GM21786 (cell line): ENCODE data around the gene ADAM10.
"Not testable (repeated sequence)": the region's sequence is repeated elsewhere in the genome, so short reads cannot be mapped to it uniquely, and the experiment has no call there.

Experiments used
- ATAC-seq: cut with Tn5 transposase; IDR thresholded peaks from one replicate; pipeline ENCODE4 v1.9.1; 2021; ENCODE audit not compliant: unreplicated experiment

The ADAM10 gene, protein sequence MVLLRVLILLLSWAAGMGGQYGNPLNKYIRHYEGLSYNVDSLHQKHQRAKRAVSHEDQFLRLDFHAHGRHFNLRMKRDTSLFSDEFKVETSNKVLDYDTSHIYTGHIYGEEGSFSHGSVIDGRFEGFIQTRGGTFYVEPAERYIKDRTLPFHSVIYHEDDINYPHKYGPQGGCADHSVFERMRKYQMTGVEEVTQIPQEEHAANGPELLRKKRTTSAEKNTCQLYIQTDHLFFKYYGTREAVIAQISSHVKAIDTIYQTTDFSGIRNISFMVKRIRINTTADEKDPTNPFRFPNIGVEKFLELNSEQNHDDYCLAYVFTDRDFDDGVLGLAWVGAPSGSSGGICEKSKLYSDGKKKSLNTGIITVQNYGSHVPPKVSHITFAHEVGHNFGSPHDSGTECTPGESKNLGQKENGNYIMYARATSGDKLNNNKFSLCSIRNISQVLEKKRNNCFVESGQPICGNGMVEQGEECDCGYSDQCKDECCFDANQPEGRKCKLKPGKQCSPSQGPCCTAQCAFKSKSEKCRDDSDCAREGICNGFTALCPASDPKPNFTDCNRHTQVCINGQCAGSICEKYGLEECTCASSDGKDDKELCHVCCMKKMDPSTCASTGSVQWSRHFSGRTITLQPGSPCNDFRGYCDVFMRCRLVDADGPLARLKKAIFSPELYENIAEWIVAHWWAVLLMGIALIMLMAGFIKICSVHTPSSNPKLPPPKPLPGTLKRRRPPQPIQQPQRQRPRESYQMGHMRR

DNA sequence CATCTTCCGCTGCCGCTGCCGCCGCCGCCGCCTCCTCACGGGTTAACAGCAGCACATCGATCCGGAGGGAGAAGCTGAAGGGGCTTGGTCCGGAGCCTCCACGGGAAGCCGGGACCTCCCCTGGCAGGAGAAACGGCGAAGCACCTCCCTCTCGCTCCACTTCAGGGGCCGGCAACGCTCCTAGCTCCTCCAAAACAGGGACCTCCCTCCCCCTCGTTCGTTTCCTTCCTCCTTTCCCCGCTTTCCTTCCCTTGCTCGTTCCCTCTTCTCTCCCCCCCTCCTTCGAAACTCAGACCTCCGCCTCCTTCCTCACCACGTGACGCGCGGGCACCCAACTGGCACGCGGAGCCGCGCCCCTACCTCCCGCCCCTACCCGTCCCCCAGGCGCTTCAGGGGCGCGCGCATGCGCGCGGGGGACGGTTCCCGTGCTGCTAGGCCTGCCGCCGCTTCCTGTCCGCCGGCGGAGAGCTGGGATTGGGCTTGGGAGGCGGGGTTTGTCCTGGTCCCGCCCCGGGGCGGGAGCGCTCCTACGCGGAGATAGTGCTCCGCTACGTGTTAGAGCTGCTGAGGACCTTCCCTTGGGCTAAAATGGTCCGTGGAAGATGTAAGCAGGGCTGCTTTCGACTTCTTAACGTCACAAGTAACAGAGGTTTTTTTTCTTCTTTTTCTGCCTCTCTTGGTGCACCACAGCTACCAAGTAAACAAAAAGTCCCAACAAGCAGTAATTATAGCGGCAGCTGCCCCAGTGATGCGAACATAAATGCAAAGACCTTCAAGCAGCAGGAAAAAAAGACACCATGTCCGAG lies at the start of gene ADAM10:
Gene ADAM10 (minus strand): TSS at position 176 of the 806 bp plus-strand sequence. CDS start 173 bp downstream, at position 3.
- ATAC-seq: peak; percentile 84

- no peak for ATAC-seq
Measured at GRCh38 chr15:58797505-58797904, 48.0 kb upstream of the ADAM10 start.

- ATAC-seq: no peak
Measured at GRCh38 chr15:58795825-58796224, 46.3 kb upstream of the ADAM10 start.

GRCh38 chr15:58793862-58794261 lies 44.4 kb upstream of the ADAM10 start:
- ATAC-seq: no peak

GRCh38 chr15:58788056-58788710 lies 38.7 kb upstream of the ADAM10 start:
- no peak for ATAC-seq

- ATAC-seq: no peak
Measured at GRCh38 chr15:58785355-58785754, 35.8 kb upstream of the ADAM10 start.

DNA sequence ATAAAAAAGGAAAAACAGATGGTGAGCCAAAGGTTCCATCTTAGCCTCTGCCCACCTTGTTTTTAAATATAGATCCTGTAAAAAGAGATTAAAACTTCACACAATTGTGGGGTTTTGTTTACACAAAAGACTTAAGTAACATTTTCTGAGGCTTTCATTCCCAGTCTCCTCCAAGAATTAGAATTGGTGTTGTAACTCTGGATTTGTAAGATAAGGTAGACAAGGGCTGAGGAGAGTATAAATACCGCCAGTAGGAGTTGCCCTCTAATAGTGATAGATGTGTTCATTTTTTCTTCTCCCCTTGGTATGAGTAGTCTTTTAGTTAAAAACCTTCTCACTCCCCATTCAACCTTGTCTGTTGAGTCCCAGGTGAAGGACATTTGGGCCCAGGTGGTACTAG lies 30.0 kb upstream of the ADAM10 start:
- no peak for ATAC-seq

GRCh38 chr15:58777107-58777506 lies 27.6 kb upstream of the ADAM10 start:
- ATAC-seq: no peak

DNA sequence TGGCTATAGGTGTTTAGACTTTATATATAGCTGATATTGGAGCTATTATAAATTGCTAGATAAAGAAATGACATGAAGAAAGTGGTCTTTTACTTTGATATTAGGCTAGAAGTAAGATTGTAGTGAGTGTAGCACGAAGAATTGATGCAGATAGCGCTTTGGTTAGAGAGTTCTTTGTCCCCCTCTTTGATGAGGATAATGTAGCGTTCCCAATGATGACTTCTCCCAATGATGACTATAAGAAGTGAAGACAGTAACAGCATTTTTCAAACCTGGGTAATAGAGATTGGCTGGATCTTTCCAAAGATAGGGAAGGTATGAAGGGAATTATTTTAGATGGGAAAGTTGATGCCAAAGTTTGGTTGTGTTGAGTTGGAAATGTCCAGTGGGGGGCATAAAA lies 25.9 kb upstream of the ADAM10 start:
- ATAC-seq: no peak

GRCh38 chr15:58773024-58773423 lies 23.5 kb upstream of the ADAM10 start:
- no peak for ATAC-seq

GRCh38 chr15:58771621-58772250 lies 22.2 kb upstream of the ADAM10 start:
- peak; percentile 1 for ATAC-seq

DNA sequence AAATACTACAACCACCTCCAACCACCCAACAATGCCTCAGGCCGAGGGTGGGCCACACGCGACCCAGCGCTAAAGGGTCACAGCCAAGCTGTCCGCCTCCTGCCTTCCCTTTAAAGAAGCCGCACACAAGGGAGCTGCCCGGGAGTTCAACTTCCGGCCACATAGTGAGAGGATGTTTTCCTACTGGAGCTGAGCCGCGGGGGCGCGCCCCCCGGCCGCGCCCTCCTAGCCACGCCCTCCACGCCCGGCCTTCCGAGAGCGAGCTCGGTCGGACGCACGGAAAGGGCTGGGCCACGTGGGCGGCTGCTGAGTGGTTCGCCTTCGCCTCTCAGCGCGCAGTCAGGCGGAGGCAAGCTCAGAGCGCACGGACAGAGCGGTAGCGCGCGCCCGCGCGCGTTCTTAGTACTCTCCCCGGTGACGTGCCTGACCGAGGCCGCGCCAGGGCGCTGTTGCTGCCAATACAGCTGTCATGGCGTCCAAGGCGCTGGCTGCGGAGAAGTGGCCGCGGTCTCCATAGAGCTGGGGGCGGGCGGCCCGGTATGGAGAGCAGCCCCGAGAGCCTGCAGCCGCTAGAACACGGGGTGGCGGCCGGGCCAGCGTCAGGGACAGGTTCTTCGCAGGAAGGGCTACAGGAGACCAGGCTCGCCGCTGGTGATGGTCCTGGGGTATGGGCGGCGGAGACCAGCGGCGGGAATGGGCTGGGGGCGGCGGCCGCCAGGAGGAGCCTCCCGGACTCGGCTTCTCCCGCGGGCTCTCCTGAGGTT lies 21.5 kb upstream of the ADAM10 start, which contains the start of gene MINDY2:
Gene MINDY2 (plus strand): TSS at position 446 of the 764 bp plus-strand sequence. CDS start 94 bp downstream, at position 540.
- ATAC-seq: peak; percentile 90

GRCh38 chr15:58770519-58770856 lies 21.0 kb upstream of the ADAM10 start:
- peak; percentile 12 for ATAC-seq

GRCh38 chr15:58768601-58769004 lies 19.1 kb upstream of the ADAM10 start:
- ATAC-seq: not testable (repeated sequence)

- ATAC-seq: no peak
Measured at GRCh38 chr15:58766290-58766689, 16.8 kb upstream of the ADAM10 start.

GRCh38 chr15:58764468-58764867 lies 15.0 kb upstream of the ADAM10 start:
- ATAC-seq: no peak

GRCh38 chr15:58762731-58763130 lies 13.2 kb upstream of the ADAM10 start:
- no peak for ATAC-seq

GRCh38 chr15:58762285-58762684 lies 12.8 kb upstream of the ADAM10 start:
- ATAC-seq: no peak

DNA sequence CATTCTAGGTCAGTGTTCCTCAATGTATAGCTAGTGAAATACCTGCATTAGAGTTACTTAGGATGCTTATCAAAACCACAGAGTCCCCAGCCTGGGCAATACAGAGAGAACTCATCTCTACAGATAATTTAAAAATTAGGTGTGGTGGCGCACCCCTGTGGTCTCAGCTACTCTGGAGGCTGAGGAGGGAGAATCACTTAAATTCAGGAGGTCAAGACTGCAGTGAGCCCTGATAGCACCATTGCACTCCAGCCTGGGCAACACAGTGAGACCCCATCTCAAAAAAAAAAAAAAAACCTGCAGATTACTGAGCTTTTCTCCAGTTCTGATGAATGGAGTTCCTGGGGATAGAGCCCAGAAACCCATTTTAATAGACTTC lies 11.5 kb upstream of the ADAM10 start:
- ATAC-seq: no peak
